ENCODE results near the gene SUSD4.

GRCh38 chr1:223186800-223187199 lies 177.2 kb downstream of the SUSD4 start:
- TF ChIP-seq CTCF (conservative IDR thresholded peaks at IDR 0.05; ENCODE audit: low read length) (no peak), EZH2phosphoT487 (IDR thresholded peaks at IDR 0.05; ENCODE audit: borderline replicate concordance) (no peak)
